ENCODE results near the gene STK25.

GRCh38 chr2:241507430-241508239, 749 bp downstream of the STK25 start:
- no peak for TF ChIP-seq CTCF (IDR thresholded peaks at IDR 0.05)
- TF ChIP-seq EZH2 (IDR thresholded peaks at IDR 0.05; ENCODE audit: borderline replicate concordance, insufficient read depth, low read depth, low read length, poor library complexity, severe bottlenecking) = no peak
